Uterus (tissue), 2 donors: Measurements from ENCODE around the gene CPA4.
"Not testable (repeated sequence)": the region's sequence is repeated elsewhere in the genome, so short reads cannot be mapped to it uniquely, and the experiment has no call there.

Experiments
- CTCF ChIP-seq, 4 experiments: fragments of 200-600 bp in 2 of 4; fragments of 450-650 bp in 2 of 4; sonication (generic) in 2 of 4; IDR thresholded peaks; one replicate each; pipeline ENCODE4 v1.5.1; 2016 to 2019; ENCODE audit warnings: antibody characterized with exemption in 4 of 4, mild to moderate bottlenecking in 2 of 4, moderate library complexity in 1 of 4
- POLR2A ChIP-seq, 2 donors: fragments of 450-650 bp; IDR thresholded peaks; one replicate each; pipeline ENCODE4 v1.6.1; 2016; ENCODE audit warnings: antibody characterized with exemption in 2 of 2, mild to moderate bottlenecking in 1 of 2, moderate library complexity in 1 of 2

GRCh38 chr7:130243486-130243885, 49.5 kb upstream of the CPA4 start:
- not testable (repeated sequence) for TF ChIP-seq CTCF, POLR2A (IDR thresholded peaks at IDR 0.05)
